Activated CD8-positive, alpha-beta memory T cell treated with anti-CD3 and anti-CD28 coated beads for 36 hours (primary cell): ENCODE measurements around the gene B4GALNT3. TPM values are rescaled to one million over a fixed set of nuclear protein-coding genes. Genes with fewer than 3 reads are reported as not detected.

Source experiments
- CTCF ChIA-PET: fragments of 350-600 bp; sonication (Branson Sonifier 250); formaldehyde crosslinking; loops from one replicate; lab custom pipeline; 2021; ENCODE audit warnings: antibody characterized with exemption; lab: Charles Lee
- POLR2A ChIA-PET: fragments of 350-600 bp; sonication (Branson Sonifier 250); formaldehyde crosslinking; loops from one replicate; lab custom pipeline; 2021; ENCODE audit warnings: antibody characterized with exemption; lab: Charles Lee
- total RNA-seq, 2 experiments: library from RNA; stranded (reverse); gene quantifications; one replicate each; pipeline ENCODE4 v1.2.3, GENCODE V29; 2021

The B4GALNT3 gene
- total RNA-seq, 2 experiments from 2014 or later = 2.2 to 2.7 TPM

GRCh38 chr12:561908-562593, 102.3 kb downstream of the B4GALNT3 start:
- ChIA-PET CTCF (interaction anchor here (0.6 to 1.8 kb wide), 3 partner anchors 14 to 110 kb away, joined by 3 to 7 read pairs (median 6); no protein-coding TSS in a partner anchor), POLR2A (no interaction called here)

- ChIA-PET CTCF (interaction anchor here (1.4 to 1.8 kb wide), 2 partner anchors 15 to 110 kb away, joined by 6 to 7 read pairs; no protein-coding TSS in a partner anchor), POLR2A (no interaction called here)
Observed at GRCh38 chr12:562634-563033, 102.9 kb downstream of the B4GALNT3 start.

- POLR2A ChIA-PET = no interaction called here
- CTCF ChIA-PET = interaction anchor here (0.5 to 1.8 kb wide), 2 partner anchors 95 to 111 kb away, joined by 5 to 7 read pairs; no protein-coding TSS in a partner anchor
Observed at GRCh38 chr12:563250-563781, 103.6 kb downstream of the B4GALNT3 start.

- ChIA-PET CTCF (interaction anchor here (0.5 to 1.3 kb wide), 2 partner anchors 10 to 94 kb away, joined by 3 to 5 read pairs; no protein-coding TSS in a partner anchor), POLR2A (no interaction called here)
Observed at GRCh38 chr12:563787-564298, 104.1 kb downstream of the B4GALNT3 start.

- ChIA-PET CTCF (interaction anchor here (0.8 to 1.9 kb wide), 5 partner anchors 11 to 1231 kb away, joined by 3 to 6 read pairs (median 3); no protein-coding TSS in a partner anchor), POLR2A (no interaction called here)
Observed at GRCh38 chr12:565161-565560, 105.4 kb downstream of the B4GALNT3 start.

GRCh38 chr12:565589-566105, 105.9 kb downstream of the B4GALNT3 start:
- ChIA-PET POLR2A (no interaction called here), CTCF (interaction anchor here (0.8 to 1.9 kb wide), 7 partner anchors 11 to 1230 kb away, joined by 3 to 8 read pairs (median 3); no protein-coding TSS in a partner anchor)

- ChIA-PET CTCF (interaction anchor here (0.5 to 2.9 kb wide), 3 partner anchors 109 to 147 kb away, joined by 3 to 12 read pairs (median 3); no protein-coding TSS in a partner anchor), POLR2A (no interaction called here)
Observed at GRCh38 chr12:568486-568885, 108.7 kb downstream of the B4GALNT3 start.

- CTCF ChIA-PET = interaction anchor here (0.6 to 4.2 kb wide), 15 partner anchors 13 to 380 kb away, joined by 3 to 23 read pairs (median 4); partner anchors contain the start of genes RAD52 and WNK1
- POLR2A ChIA-PET = interaction anchor here (0.5 to 0.6 kb wide), 2 partner anchors 109 to 356 kb away, joined by 3 to 4 read pairs; no protein-coding TSS in a partner anchor
Observed at GRCh38 chr12:569091-569676, 109.4 kb downstream of the B4GALNT3 start.

GRCh38 chr12:569803-570434, 110.2 kb downstream of the B4GALNT3 start:
- POLR2A ChIA-PET = interaction anchor here (0.6 kb wide), 1 partner anchor 108 kb away, joined by 3 read pairs; no protein-coding TSS in a partner anchor
- CTCF ChIA-PET = interaction anchor here (0.5 to 4.2 kb wide), 22 partner anchors 9 to 380 kb away, joined by 3 to 23 read pairs (median 3); partner anchors contain the start of genes RAD52 and WNK1

- ChIA-PET POLR2A (no interaction called here), CTCF (interaction anchor here (0.5 to 4.2 kb wide), 19 partner anchors 8 to 379 kb away, joined by 3 to 23 read pairs (median 3); partner anchors contain the start of genes RAD52 and WNK1)
Observed at GRCh38 chr12:570435-570920, 110.7 kb downstream of the B4GALNT3 start.

- CTCF ChIA-PET = interaction anchor here (0.9 to 4.2 kb wide), 7 partner anchors 48 to 308 kb away, joined by 3 to 23 read pairs (median 4); partner anchors contain the start of gene WNK1
- POLR2A ChIA-PET = no interaction called here
Observed at GRCh38 chr12:570921-571794, 111.4 kb downstream of the B4GALNT3 start.

GRCh38 chr12:571795-572531, 112.2 kb downstream of the B4GALNT3 start:
- CTCF ChIA-PET = interaction anchor here (1.2 to 4.2 kb wide), 3 partner anchors 180 to 242 kb away, joined by 3 to 23 read pairs (median 6); partner anchors contain the start of gene WNK1

GRCh38 chr12:572532-572899, 112.8 kb downstream of the B4GALNT3 start:
- POLR2A ChIA-PET = no interaction called here
- CTCF ChIA-PET = interaction anchor here (0.7 to 4.2 kb wide), 5 partner anchors 19 to 242 kb away, joined by 3 to 23 read pairs (median 4); partner anchors contain the start of gene WNK1

More at GRCh38 chr12:571795-572531, 112.2 kb downstream of the B4GALNT3 start:
- POLR2A ChIA-PET = no interaction called here

- POLR2A ChIA-PET = no interaction called here
- CTCF ChIA-PET = interaction anchor here (0.7 to 4.2 kb wide), 3 partner anchors 19 to 178 kb away, joined by 3 to 23 read pairs (median 4); partner anchors contain the start of gene WNK1
Observed at GRCh38 chr12:573232-573631, 113.5 kb downstream of the B4GALNT3 start.

- POLR2A ChIA-PET = no interaction called here
- CTCF ChIA-PET = interaction anchor here (0.7 to 3.0 kb wide), 5 partner anchors 36 to 246 kb away, joined by 3 to 33 read pairs (median 3); partner anchors contain the start of gene WNK1
Observed at GRCh38 chr12:574475-575128, 114.9 kb downstream of the B4GALNT3 start.

- ChIA-PET POLR2A (no interaction called here), CTCF (interaction anchor here (0.7 to 3.0 kb wide), 10 partner anchors 9 to 374 kb away, joined by 3 to 33 read pairs (median 6); partner anchors contain the start of genes RAD52 and WNK1)
Observed at GRCh38 chr12:575129-575502, 115.4 kb downstream of the B4GALNT3 start.
